Raji (cell line): ENCODE measurements around the gene SASH1.

Experiments
- POLR2A ChIP-seq: IDR thresholded peaks from 2 replicates; pipeline ENCODE4 v1.6.1; 2011; ENCODE audit warnings: low read depth, low read length, control low read depth; ENCODE audit not compliant: insufficient read depth

Gene SASH1

DNA sequence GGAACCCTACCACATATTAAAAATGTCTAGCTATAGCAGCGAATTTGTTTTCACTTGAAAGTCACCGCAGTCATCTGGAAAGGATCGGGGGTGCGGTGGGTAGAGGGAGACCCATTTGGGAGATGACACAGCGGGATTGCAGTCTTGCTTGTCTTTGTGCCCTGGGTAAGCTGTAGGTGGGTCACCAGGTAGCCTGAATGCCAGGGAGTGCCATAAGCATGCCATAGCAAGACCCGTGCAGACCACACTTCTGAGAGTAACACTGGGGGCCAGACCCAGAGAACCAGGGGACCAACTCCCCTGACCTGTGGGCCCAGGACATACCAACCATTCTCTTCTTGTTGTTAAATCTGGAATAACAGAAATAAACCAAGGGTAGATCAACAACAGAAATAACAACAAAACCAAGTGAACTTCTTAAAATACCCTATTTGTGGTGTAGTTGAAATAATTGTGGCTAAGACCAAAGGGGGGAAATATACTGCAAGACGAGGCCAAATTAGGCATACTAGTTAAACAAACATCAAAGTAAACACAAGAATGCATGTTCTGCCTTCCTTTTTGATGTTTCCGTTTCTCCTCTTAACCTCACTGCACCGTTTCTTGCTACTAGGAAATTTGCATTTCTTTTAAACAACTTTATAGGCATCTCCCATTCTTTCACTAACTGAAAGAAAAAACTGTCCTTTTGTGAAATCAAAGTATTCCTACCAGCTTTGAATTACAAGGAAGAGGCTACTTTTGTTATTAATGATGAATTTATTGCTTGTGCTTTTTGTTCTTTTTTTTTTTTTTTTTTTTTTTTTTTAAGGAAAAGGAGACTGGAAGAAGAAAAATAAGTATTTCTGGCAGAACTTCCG lies 128.2 kb downstream of the SASH1 start:
- TF ChIP-seq POLR2A, result no peak

DNA sequence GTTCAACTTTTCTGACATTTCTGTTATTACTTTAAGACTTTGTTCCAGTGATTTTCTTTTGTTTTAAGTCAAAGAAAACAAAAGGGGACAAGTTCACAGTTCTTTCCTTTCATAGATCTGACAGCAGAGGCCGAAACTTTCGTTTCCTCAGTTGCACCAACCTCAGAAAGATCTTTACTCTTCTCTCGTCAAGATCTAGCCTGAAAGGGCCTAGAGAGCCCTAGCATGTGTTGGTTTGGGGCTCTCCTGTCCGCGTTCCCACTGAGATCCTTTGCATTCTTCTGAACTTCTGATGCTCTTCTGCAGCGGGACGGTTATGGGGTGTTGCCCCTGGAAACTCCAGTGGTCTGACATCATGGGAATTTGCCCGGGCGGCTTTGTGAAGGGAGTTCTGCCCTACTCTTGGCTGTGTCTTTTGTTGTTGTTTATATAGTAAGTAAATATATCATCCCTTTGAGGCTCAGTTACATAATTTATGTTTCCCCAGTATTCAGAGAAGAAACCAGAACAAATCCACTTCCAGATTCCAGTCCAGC lies 129.1 kb downstream of the SASH1 start:
- TF ChIP-seq POLR2A, result no peak

DNA sequence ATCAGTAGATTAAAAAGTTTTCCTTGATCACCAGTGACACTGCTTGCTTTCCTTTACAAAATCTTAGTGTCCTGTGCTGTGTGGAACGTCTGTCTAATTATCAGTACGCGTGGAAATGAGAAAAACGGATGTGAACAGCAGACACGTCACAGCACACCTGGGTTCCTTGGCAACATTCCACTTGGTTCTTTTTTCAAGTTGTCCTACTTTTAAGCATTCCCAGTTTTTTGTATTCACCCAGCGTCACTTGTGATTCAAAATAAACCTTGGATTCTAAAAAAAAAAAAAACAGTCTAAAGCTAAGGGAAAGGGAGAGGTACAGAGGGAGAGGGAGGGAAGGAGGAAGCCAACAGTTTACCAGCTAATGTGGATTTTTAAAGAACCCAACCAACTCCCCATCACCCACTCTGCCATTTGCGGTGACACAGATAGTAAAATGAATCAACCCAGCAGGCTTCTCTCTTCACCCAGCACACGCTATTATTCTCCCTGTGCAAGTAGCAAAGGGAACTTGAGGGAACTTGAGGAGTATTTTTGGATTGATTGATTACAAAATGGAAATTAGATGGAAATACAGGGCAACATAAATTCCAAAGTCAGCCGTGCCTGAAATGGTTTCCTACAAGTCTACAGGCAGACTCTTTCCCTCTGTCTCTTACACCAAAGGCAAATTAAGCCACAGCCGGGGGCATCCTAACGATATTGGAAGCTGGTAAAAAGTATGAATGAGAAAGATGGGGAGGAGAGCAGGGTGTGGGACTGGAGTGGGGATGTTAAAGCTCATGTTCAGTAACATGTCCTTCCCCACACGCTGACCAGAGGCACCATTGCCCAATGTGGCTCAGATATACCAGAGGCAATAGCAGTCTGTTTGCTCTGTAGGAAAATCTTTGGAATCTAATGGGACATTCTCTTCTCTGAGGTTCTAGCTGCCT lies 129.8 kb downstream of the SASH1 start:
- TF ChIP-seq POLR2A, result no peak

DNA sequence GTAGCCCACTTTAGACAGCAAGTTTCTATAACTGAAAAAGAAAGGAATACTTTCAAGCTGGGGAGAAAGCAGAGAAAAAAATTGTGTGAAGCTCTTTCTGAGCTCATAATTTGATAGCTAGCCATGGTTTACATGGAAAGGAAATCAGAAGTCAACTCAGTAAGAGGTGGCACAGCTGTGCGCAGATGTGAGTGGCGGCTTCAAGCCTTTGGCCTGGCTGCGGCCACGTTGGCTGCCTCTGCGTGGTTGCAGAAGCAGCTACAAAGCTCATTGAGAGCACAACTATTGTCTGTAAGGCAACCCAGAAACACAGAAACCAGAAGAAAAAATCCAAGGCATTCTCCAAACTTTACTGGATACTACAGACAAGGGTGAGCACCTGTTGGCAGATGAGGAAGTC lies 136.9 kb downstream of the SASH1 start:
- TF ChIP-seq POLR2A, result no peak

DNA sequence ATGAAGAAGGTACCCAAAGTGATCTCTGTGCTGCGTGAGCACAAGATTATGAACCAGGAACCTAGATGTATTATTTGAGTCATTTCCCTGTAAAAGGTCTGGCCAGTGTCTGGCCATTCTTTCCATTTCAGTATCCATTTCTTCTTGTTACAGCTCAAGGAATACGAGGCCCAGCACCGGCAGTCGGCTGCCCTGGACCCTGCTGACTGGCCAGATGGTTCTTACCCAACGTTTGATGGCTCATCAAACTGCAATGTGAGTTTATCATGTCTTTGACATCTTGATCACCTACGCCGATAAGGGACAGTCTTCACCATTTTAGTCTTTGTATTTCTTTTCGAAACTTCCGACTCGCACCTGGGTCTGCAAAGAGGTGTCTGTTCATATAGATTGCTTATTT lies 144.8 kb downstream of the SASH1 start:
- no peak for TF ChIP-seq POLR2A

DNA sequence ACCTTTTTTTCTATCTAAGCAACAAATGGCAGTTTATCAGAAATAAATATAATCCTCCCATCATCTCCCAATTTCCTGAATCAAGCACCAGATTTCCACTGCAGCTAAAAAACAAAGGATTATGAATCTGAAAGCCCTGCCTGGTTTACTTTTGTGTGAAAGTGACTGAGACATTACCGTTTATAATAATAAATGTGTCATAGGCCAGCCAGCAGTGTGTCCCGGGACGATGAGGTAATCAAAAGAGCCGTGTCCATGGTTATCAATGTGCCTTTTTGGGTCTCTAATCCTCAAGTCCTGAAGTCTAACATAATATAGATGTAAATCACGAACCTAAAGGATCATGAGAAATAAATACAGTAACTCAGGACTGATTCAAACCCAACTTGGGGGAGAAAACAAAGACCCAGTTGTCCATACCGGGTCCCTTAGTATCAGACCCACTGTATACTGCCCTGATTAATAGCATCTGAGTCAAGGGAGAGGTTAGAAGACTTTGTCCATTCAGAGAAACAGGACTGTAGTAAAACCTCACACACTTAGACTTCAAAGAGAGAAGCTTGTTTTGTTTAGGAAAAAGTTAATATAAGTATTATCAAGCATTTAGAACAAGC lies 149.1 kb downstream of the SASH1 start:
- TF ChIP-seq POLR2A, result no peak

DNA sequence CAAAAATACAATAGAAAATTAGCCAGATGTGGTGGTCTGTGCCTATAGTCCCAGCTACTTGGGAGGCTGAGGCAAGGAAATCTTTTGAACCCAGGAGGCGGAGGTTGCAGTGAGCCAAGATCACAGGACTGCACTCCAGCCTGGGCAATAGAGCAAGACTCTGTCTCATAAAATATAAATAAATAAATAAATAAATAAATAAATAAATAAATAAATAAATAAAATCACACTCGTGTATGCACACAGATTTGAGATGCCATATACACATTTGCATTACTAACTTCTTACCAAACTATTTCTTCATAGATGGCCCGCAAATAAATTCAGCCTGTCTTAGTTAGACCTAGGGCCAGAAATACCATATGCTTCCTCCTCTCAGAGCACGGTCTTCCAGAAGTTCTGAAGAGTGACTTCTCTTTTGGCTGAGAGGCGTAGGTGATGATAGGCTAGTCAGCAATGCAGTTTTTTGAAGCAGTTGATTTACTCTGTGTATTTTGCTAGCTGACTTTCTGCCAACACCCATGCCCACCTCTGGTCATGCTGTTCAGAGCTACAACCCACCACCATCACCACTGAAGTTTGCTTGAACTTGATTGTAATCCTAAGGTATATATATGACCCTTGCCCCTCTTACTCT lies 150.1 kb downstream of the SASH1 start:
- TF ChIP-seq POLR2A, result no peak

DNA sequence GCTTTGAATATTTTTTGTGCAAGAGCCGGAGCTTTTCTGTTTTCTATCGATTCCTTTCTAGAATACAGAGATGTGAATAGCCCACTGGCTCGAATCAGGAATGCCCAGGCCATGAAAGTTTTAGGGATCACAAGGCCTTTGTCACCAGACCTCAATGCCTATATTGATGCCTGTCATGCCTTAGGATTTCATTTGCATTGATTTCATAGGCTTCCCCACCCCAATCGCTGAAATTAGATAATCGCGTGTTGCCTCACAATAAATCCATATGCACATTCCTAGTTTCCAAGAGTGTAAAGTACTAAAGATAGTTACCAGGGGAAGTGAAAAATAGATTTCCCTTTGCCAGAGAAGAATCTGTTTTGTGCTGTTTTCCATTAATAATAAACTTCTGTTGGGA lies 150.8 kb downstream of the SASH1 start:
- TF ChIP-seq POLR2A, result no peak

DNA sequence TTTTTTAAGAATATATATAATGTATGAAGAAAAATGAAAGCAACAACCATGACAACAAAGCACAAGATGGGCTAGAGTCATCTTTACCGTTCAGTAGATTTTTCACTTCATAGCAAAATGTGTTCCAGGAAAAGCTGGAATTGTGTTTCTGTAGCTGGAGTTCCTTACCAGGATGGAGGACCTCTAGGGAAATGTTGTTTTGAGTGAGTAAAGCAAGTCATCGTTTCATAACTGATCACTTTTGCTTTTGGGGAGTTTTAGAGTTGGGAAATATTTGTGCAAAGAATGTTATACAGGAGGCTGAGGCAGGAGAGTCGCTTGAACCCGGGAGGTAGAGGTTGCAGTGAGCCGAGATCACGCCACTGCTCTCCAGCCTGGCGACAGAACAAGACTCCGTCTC lies 151.6 kb downstream of the SASH1 start:
- no peak for TF ChIP-seq POLR2A

DNA sequence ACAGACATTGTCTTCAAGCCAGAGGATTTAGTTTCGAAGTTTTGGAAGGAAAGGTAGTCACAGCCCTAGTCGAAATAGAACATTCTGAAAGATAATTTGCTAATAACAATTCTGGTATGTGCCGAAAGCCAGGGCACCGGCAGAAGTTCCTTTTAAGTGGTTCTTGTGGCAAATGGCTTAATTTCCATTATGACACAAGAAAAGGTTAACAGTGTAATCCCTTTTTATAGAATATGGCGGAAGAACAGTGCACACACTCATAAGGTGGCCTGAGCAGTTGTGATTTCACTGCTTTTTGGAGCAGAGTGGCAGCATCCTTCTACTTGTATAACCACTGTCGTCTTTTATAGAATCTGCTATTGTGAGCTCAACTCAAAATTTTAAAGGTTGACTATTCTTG lies 152.4 kb downstream of the SASH1 start:
- TF ChIP-seq POLR2A, result no peak

DNA sequence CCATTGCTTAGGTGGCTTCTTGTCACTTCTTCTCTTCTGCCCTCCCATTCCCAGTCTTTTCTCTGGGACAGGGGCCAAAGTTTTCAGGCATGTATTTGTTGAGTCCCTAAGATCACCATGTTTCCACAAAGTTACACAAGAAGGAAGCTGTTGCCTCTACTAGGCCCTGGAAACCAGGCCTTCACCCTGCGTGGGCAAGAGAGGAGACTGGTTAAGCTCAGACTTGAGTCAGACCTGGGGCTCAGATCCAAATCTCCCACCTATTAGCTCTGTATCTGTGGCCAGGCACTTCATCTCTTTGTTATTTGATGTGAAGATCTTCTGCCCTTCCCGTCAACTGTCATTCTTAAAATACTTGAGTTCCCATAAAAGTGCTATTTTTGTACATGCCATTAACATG lies 154.6 kb downstream of the SASH1 start:
- TF ChIP-seq POLR2A, result no peak

DNA sequence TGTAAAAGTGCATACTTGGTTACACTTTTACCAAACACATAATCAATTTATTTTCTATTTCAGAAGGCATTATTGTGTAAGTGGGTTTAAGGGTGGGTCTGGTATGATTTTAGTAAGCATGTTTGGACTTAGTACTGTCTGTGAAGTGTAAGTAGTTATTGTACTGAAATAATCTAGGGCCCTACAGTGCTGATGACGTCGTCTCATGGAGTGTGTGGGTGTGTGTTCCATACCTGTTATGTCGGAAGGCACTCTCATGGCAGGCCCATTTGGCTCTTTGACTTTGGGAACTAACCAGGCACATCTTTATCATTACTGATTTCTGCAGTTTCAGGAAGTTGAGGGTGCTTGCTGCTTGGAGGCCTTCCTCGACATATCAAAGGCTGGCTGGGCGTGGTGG lies 155.1 kb downstream of the SASH1 start:
- no peak for TF ChIP-seq POLR2A

DNA sequence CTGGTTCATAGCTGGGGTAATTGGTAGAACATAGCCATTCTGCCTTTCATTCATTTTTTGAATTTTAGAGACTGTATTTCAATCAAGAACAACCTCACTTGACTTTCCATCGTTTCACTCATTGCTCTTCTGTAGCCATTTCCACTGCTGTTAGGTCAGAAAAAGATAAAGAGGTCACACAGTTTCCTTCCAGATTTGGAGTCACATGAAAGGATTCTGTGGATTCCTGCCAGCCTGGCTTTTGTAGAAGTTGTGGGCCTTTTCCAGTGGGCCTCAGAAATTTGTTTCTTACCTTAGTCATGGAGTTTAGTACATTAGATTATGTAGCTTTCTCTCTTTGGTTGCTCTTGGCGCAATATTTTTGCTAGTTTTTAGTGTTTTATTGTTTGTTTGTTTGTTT lies 157.8 kb downstream of the SASH1 start:
- TF ChIP-seq POLR2A, result no peak

DNA sequence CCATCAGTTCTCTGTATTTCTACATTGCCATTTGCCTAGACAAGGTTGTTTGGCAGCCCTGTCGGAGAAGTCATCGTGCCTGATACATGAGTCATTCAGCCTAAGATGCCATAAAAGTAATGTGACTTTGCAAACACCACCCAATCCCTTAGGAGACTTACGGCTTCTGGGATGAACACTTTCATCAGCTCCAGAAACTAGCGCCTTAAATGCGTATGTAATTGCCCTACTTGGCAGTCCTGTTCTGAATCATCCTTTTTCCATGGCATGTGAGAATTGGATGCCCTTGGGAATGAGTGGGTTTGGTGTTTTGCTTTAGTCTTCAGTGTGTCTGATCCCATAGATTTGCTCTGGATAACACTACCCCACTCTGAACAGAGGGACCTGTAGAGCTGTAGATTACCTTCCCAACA lies 158.5 kb downstream of the SASH1 start:
- no peak for TF ChIP-seq POLR2A
